Endothelial cell of umbilical vein (primary cell): Measurements from ENCODE around the gene ITM2C.

Experiments
- EZH2 ChIP-seq: IDR thresholded peaks from 2 replicates; pipeline ENCODE4 v1.6.1; 2012; ENCODE audit warnings: borderline replicate concordance, low read depth, mild to moderate bottlenecking, moderate library complexity, low read length, inconsistent platforms; ENCODE audit not compliant: severe bottlenecking
- FOS ChIP-seq: IDR thresholded peaks from 2 replicates; pipeline ENCODE4 v1.6.1; 2011; ENCODE audit warnings: mild to moderate bottlenecking, low read length, moderate library complexity, borderline replicate concordance; ENCODE audit not compliant: insufficient read depth
- MAX ChIP-seq: IDR thresholded peaks from 2 replicates; pipeline ENCODE4 v1.6.1; 2011; ENCODE audit not compliant: insufficient read depth, insufficient read length
- MYC ChIP-seq: IDR thresholded peaks from one replicate; pipeline ENCODE4 v1.6.1; 2011; ENCODE audit warnings: mild to moderate bottlenecking, low read depth, low read length
- POLR2A ChIP-seq: IDR thresholded peaks from 2 replicates; pipeline ENCODE4 v1.6.1; 2012; ENCODE audit warnings: low read depth, mild to moderate bottlenecking, control low read depth, low read length
- POLR2AphosphoS5 ChIP-seq: IDR thresholded peaks from 2 replicates; pipeline ENCODE4 v1.6.1; 2012; ENCODE audit warnings: low read depth, mild to moderate bottlenecking, control low read depth, low read length, moderate library complexity; ENCODE audit not compliant: insufficient read depth
- TF ChIP-seq, protein P1 (sequence below), 2 donors: IDR thresholded peaks; 1 replicate in 1 of 2; 2 replicates in 1 of 2; pipeline ENCODE4 v1.5.1; 2011; ENCODE audit warnings: low read length in 2 of 2, mild to moderate bottlenecking in 2 of 2, moderate library complexity in 2 of 2, control low read depth in 1 of 2, inconsistent platforms in 1 of 2, low read depth in 1 of 2; ENCODE audit not compliant: insufficient read depth in 1 of 2; ENCODE audit errors: extremely low read depth in 1 of 2

DNA sequence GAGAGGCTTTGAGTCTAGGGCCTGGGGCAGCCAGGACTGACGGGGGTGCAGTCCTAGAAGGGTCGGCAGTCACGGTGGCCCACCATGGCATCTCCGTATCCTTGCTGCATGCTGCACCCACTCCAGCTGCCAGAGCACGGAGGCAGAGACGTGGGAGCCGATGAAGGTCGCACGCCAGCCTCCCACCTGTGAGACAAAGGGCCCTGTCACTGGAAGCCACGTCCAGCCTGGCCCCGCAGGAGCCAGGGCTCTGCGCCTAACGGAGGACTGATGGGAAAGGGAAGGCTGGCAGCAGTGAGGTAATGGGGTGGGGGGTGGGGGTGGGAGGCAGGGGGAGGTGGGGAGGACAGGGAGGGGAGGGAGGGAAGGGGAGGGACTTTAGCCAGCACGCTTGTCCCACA lies 21.9 kb downstream of the ITM2C start:
- TF ChIP-seq POLR2AphosphoS5 (no peak), EZH2 (no peak), FOS (no peak), MAX (no peak), POLR2A (no peak), MYC (no peak)
- TF ChIP-seq, protein P1, sequence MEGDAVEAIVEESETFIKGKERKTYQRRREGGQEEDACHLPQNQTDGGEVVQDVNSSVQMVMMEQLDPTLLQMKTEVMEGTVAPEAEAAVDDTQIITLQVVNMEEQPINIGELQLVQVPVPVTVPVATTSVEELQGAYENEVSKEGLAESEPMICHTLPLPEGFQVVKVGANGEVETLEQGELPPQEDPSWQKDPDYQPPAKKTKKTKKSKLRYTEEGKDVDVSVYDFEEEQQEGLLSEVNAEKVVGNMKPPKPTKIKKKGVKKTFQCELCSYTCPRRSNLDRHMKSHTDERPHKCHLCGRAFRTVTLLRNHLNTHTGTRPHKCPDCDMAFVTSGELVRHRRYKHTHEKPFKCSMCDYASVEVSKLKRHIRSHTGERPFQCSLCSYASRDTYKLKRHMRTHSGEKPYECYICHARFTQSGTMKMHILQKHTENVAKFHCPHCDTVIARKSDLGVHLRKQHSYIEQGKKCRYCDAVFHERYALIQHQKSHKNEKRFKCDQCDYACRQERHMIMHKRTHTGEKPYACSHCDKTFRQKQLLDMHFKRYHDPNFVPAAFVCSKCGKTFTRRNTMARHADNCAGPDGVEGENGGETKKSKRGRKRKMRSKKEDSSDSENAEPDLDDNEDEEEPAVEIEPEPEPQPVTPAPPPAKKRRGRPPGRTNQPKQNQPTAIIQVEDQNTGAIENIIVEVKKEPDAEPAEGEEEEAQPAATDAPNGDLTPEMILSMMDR (IDR thresholded peaks at IDR 0.05; ENCODE audit: extremely low read depth in 1 of 2, insufficient read depth in 1 of 2, low read depth in 1 of 2, low read length in 2 of 2), result no peak
